Gastrocnemius medialis (tissue), 4 donors: ENCODE data around the gene SYT17. TPM values are rescaled to one million over a fixed set of nuclear protein-coding genes. Genes with fewer than 3 reads are reported as not detected.

Experiments used
- ATAC-seq, 2 donors: fragments of 150-250 bp; one replicate each; pipeline ENCODE4 v1.9.1; 2016
- DNase-seq, 2 donors: peaks; one replicate each; pipeline ENCODE4 v3.0.0-alpha.2; 2019
- H3K27ac ChIP-seq, 4 donors: fragments of 200-600 bp; sonication (generic); 1 replicate in 1 of 4; 2 replicates in 3 of 4; pipeline ENCODE4 v1.5.1; 2016 to 2018; ENCODE audit warnings: mild to moderate bottlenecking in 2 of 4, moderate library complexity in 1 of 4
- H3K27me3 ChIP-seq, 3 donors: fragments of 200-600 bp; sonication (generic) in 2 of 3; 1 replicate in 1 of 3; 2 replicates in 2 of 3; pipeline versions ENCODE4 v1.5.1 to v1.6.0; 2016 to 2019; ENCODE audit warnings: mild to moderate bottlenecking in 1 of 3, moderate library complexity in 1 of 3
- H3K36me3 ChIP-seq, 2 donors: fragments of 200-600 bp; sonication (generic) in 1 of 2; one replicate each; pipeline ENCODE4 v1.5.1; 2017 to 2018
- H3K4me1 ChIP-seq, 2 donors: fragments of 200-600 bp; sonication (generic) in 1 of 2; one replicate each; pipeline ENCODE4 v1.5.1; 2016 to 2017; ENCODE audit warnings: mild to moderate bottlenecking in 2 of 2
- H3K4me3 ChIP-seq, 4 donors: fragments of 200-600 bp; sonication (generic) in 3 of 4; 1 replicate in 1 of 4; 2 replicates in 3 of 4; pipeline ENCODE4 v1.5.1; 2016 to 2019; ENCODE audit warnings: mild to moderate bottlenecking in 2 of 4
- H3K9me3 ChIP-seq, 3 donors: fragments of 200-600 bp; sonication (generic) in 2 of 3; 1 replicate in 1 of 3; 2 replicates in 2 of 3; pipeline ENCODE4 v1.5.1; 2016 to 2019
- CTCF ChIP-seq, 5 experiments: fragments of 450-650 bp in 3 of 5; fragments of 200-600 bp in 2 of 5; sonication (generic) in 2 of 5; IDR thresholded peaks in 4 of 5; conservative IDR thresholded peaks in 1 of 5; 1 replicate in 4 of 5; 2 replicates in 1 of 5; pipeline ENCODE4 v1.5.1; 2016 to 2019; ENCODE audit warnings: antibody characterized with exemption in 5 of 5, mild to moderate bottlenecking in 3 of 5, moderate library complexity in 3 of 5
- POLR2A ChIP-seq, 2 donors: fragments of 450-650 bp; IDR thresholded peaks; one replicate each; pipeline ENCODE4 v1.6.1; 2017; ENCODE audit warnings: antibody characterized with exemption in 2 of 2, mild to moderate bottlenecking in 2 of 2, moderate library complexity in 2 of 2
- in situ Hi-C, 4 donors: fragments of 200-750 bp; cut with MboI; loops; one replicate each; pipeline versions ENCODE4 v1.15.0 to v1.8.0; 2017; ENCODE audit warnings: low sequenced_read_pairs in 4 of 4
- intact Hi-C: fragments of 100-400 bp; cut with DNase I; formaldehyde crosslinking; loops from one replicate; pipeline ENCODE4 v1.15.1; 2023; ENCODE audit warnings: low total_unique reads
- total RNA-seq, 4 donors: library from RNA; depleted of rRNA; stranded (reverse); fragments of >200 nt; gene quantifications; one replicate each; pipeline versions ENCODE4 v1.1.0 to v1.2.3, GENCODE V29; 2016

The SYT17 gene
- total RNA-seq, 4 donors from 2014 or later, result 0.10 to 0.87 (median 0.18) TPM

- H3K4me1 ChIP-seq, result no peaks in the 10 kb centered on the region
- in situ Hi-C loops, result no loop called here
- H3K9me3 ChIP-seq, result no peaks in the 10 kb centered on the region
- DNase-seq (no peak), ATAC-seq (no peak)
- H3K4me3 ChIP-seq, result no peak overlapping the region
- no peaks in the 10 kb centered on the region for H3K36me3 ChIP-seq
- H3K27me3 ChIP-seq, result no peaks in the 10 kb centered on the region
- intact Hi-C loops, result no loop called here
- no peak overlapping the region for H3K27ac ChIP-seq
- TF ChIP-seq CTCF (IDR thresholded peaks at IDR 0.05 in 4 of 5, conservative IDR thresholded peaks at IDR 0.05 in 1 of 5) (no peak), POLR2A (IDR thresholded peaks at IDR 0.05) (no peak)
These were observed 42.4 kb downstream of the SYT17 start for GRCh38 chr16:19210280-19210924.

GRCh38 chr16:19210968-19211367 lies 42.9 kb downstream of the SYT17 start:
- H3K27ac ChIP-seq, result no peak overlapping the region
- H3K4me3 ChIP-seq, result no peak overlapping the region
- no peak for DNase-seq
- H3K9me3 ChIP-seq, result no peaks in the 10 kb centered on the region
- H3K4me1 ChIP-seq, result no peaks in the 10 kb centered on the region
- TF ChIP-seq CTCF (IDR thresholded peaks at IDR 0.05 in 4 of 5, conservative IDR thresholded peaks at IDR 0.05 in 1 of 5), result no peak
- no peak for TF ChIP-seq POLR2A (IDR thresholded peaks at IDR 0.05)
- intact Hi-C loops, result no loop called here
- no peak for ATAC-seq
- no peaks in the 10 kb centered on the region for H3K27me3 ChIP-seq
- H3K36me3 ChIP-seq, result no peaks in the 10 kb centered on the region
- in situ Hi-C loops, result no loop called here

GRCh38 chr16:19212059-19212458 lies 44.0 kb downstream of the SYT17 start:
- Histone ChIP-seq H3K4me3 (no peak overlapping the region), H3K36me3 (no peaks in the 10 kb centered on the region), H3K27me3 (no peaks in the 10 kb centered on the region), H3K9me3 (no peaks in the 10 kb centered on the region), H3K4me1 (no peaks in the 10 kb centered on the region), H3K27ac (no peak overlapping the region)
- ATAC-seq (no peak), DNase-seq (no peak)
- intact Hi-C loops, result no loop called here
- TF ChIP-seq POLR2A (IDR thresholded peaks at IDR 0.05), result no peak
- in situ Hi-C loops, result no loop called here

- in situ Hi-C loops, result no loop called here
- no peak for TF ChIP-seq POLR2A (IDR thresholded peaks at IDR 0.05)
- TF ChIP-seq CTCF (IDR thresholded peaks at IDR 0.05 in 4 of 5, conservative IDR thresholded peaks at IDR 0.05 in 1 of 5), result no peak
These were observed 45.8 kb downstream of the SYT17 start for GRCh38 chr16:19213885-19214284.

GRCh38 chr16:19215705-19216104 lies 47.7 kb downstream of the SYT17 start:
- ATAC-seq (no peak), DNase-seq (no peak)
- Histone ChIP-seq H3K36me3 (no peaks in the 10 kb centered on the region), H3K4me1 (no peaks in the 10 kb centered on the region), H3K27me3 (no peaks in the 10 kb centered on the region), H3K4me3 (no peak overlapping the region), H3K9me3 (no peaks in the 10 kb centered on the region), H3K27ac (no peak overlapping the region)
- in situ Hi-C loops (no loop called here), intact Hi-C loops (no loop called here)
- no peak for TF ChIP-seq POLR2A (IDR thresholded peaks at IDR 0.05)
- TF ChIP-seq CTCF (IDR thresholded peaks at IDR 0.05 in 4 of 5, conservative IDR thresholded peaks at IDR 0.05 in 1 of 5), result no peak

More at GRCh38 chr16:19213885-19214284, 45.8 kb downstream of the SYT17 start:
- ATAC-seq, result no peak
- no peaks in the 10 kb centered on the region for H3K27me3 ChIP-seq
- no peaks in the 10 kb centered on the region for H3K4me1 ChIP-seq
- DNase-seq, result no peak
- no peak overlapping the region for H3K27ac ChIP-seq
- no peaks in the 10 kb centered on the region for H3K9me3 ChIP-seq
- no peak overlapping the region for H3K4me3 ChIP-seq
- no peaks in the 10 kb centered on the region for H3K36me3 ChIP-seq
- intact Hi-C loops, result no loop called here
